ENCODE measurements around the gene HLF. TPM values are rescaled to one million over a fixed set of nuclear protein-coding genes. Genes with fewer than 3 reads are reported as not detected.

HLF gene
- total and polyA plus RNA-seq, 4 donors: 8.0 to 59.3 (median 24.6) TPM

- WGBS: 74% methylated on average over 7 of the region's 7 CpGs
- Histone ChIP-seq H3K36me3 (ENCODE audit: control insufficient read depth in 4 of 4, insufficient read depth in 3 of 4, low read depth in 1 of 4, low read length in 3 of 4) (peaks cover 0 to 8% (median 0%) of the 10 kb centered on the region in 4 donors), H3K4me1 (ENCODE audit: control insufficient read depth in 4 of 4, insufficient read depth in 4 of 4, low read length in 3 of 4) (peaks cover 9 to 61% (median 52%) of the 10 kb centered on the region in 4 donors), H3K9me3 (ENCODE audit: control insufficient read depth in 4 of 4, low read length in 3 of 4) (no peaks in the 10 kb centered on the region), H3K27ac (ENCODE audit: low read depth in 1 of 2, low read length in 2 of 2) (peak overlapping the region in 1 of 2 donors; percentile 55), H3K4me3 (ENCODE audit: low read depth in 1 of 3, low read length in 3 of 3) (no peak overlapping the region), H3K9ac (ENCODE audit: low read depth in 1 of 2, low read length in 2 of 2) (no peak overlapping the region), H3K27me3 (ENCODE audit: control insufficient read depth in 4 of 4, insufficient read depth in 4 of 4, low read length in 3 of 4) (no peaks in the 10 kb centered on the region)
- no peak for DNase-seq (ENCODE audit: low spot score)
- no peak for TF ChIP-seq RXRA (IDR thresholded peaks at IDR 0.05)
- no peak for TF ChIP-seq REST (IDR thresholded peaks at IDR 0.05)
- TF ChIP-seq JUND (IDR thresholded peaks at IDR 0.05): no peak
- no peak for TF ChIP-seq ATF3 (IDR thresholded peaks at IDR 0.05)
- no peak for TF ChIP-seq YY1 (IDR thresholded peaks at IDR 0.05)
- TF ChIP-seq HNF4A (conservative IDR thresholded peaks at IDR 0.05): peak in 1 of 2 donors; percentile 26
- TF ChIP-seq NR2F2 (IDR thresholded peaks at IDR 0.05): peak; percentile 20
- no peak for TF ChIP-seq EGR1 (IDR thresholded peaks at IDR 0.05; ENCODE audit: low read depth in 2 of 2)
- TF ChIP-seq FOXA2 (IDR thresholded peaks at IDR 0.05): no peak
- TF ChIP-seq, protein P1, sequence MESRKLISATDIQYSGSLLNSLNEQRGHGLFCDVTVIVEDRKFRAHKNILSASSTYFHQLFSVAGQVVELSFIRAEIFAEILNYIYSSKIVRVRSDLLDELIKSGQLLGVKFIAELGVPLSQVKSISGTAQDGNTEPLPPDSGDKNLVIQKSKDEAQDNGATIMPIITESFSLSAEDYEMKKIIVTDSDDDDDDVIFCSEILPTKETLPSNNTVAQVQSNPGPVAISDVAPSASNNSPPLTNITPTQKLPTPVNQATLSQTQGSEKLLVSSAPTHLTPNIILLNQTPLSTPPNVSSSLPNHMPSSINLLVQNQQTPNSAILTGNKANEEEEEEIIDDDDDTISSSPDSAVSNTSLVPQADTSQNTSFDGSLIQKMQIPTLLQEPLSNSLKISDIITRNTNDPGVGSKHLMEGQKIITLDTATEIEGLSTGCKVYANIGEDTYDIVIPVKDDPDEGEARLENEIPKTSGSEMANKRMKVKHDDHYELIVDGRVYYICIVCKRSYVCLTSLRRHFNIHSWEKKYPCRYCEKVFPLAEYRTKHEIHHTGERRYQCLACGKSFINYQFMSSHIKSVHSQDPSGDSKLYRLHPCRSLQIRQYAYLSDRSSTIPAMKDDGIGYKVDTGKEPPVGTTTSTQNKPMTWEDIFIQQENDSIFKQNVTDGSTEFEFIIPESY (IDR thresholded peaks at IDR 0.05): no peak
- TF ChIP-seq GABPA (IDR thresholded peaks at IDR 0.05 in 1 of 2, conservative IDR thresholded peaks at IDR 0.05 in 1 of 2): no peak
- no peak for TF ChIP-seq SP1 (IDR thresholded peaks at IDR 0.05)
- TF ChIP-seq RAD21 (IDR thresholded peaks at IDR 0.05): no peak
- TF ChIP-seq MAX (IDR thresholded peaks at IDR 0.05): no peak
- TF ChIP-seq TAF1 (conservative IDR thresholded peaks at IDR 0.05): no peak
Measured at GRCh38 chr17:55275894-55276804, 11.4 kb downstream of the HLF start.

Data from liver (tissue), 9 donors.